Kidney tubule cell (primary cell): ENCODE measurements around the gene SERPINB4.

Source experiments
- DNase-seq: peaks from one replicate; pipeline ENCODE4 v3.0.0-alpha.2; 2018; ENCODE audit warnings: low spot score

The SERPINB4 gene

DNA sequence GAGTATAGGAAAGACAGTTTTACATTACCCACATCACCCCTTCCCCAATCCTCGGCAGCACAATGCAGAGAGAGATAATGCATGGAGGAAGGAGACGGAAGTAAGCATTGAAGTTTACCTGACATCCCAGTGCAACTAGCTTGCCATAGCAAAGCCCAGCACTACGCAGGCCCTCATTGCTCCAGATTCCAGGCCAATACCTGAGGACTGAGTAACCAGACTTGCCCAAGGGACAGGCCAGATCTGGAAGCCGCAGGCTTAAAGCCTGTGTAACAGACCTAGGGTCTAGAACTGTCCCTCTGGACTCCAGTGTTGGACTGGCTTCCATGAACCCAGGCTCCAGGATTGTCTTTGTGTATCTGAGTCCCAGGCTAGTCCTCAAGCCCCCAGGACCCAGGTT is 17.6 kb downstream of the SERPINB4 start:
- no peak for DNase-seq

DNA sequence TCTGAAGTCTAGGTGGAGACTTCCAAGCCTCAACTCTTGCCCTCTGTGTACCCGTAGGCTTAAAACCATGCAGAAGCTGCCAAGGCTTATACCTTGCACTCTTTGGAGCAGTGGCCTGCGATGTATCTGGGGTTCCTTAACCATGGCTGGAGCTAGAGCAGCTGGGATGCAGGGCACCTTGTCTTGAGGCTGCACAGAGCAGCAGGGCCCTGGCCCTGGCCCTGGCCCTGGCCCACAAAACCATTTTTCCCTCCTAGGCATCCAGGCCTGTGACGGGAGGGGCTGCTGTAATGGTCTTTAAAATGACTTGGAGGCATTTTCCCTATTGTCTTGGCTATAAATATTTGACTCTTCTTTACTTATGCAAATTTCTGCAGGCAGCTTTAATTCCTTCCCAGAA is 19.2 kb downstream of the SERPINB4 start:
- no peak for DNase-seq

- no peak for DNase-seq
Measured at GRCh38 chr18:63619661-63620060, 24.4 kb downstream of the SERPINB4 start.

- DNase-seq, result no peak
Measured at GRCh38 chr18:63617915-63618234, 26.2 kb downstream of the SERPINB4 start.

- no peak for DNase-seq
Measured at GRCh38 chr18:63617049-63617914, 26.8 kb downstream of the SERPINB4 start.

DNA sequence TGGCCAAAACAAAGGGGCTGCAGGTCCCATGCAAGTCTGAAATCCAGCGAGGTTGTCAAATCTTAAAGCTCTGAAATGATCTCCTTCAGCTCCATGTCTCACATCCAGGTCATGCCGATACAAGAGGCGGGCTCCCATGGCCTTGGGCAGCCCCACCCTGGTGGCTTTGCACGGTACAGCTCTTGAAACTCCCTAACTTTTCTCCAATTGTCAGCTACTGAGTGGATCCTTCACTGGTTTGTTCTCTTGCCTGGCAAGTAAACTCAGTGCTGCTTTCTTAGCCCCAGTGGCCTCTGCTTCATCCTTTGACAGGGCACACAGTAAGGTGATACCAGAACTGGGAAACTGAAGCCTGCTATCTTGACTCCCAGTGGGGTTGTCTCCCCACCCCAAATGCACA is 30.6 kb downstream of the SERPINB4 start:
- no peak for DNase-seq

DNA sequence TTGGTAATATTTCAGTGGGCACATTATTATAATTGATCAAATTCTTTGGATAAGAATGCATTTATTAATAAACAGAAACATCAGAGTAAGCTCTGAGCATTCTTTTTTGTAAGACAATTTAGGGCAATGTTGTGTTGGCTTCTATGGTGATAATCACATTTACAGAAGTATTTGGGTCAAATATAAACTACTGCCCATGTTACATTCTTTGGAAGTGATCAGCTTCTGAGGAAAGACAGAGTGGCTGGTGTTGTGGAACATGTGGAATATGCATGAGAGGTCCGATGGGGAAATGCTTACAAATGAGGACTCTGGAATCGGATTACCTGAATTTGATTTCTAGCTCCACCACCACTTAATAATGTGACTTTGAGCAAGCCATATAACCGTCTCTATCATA is 37.5 kb downstream of the SERPINB4 start:
- DNase-seq, result peak; percentile 3

GRCh38 chr18:63604791-63605567 is 39.1 kb downstream of the SERPINB4 start:
- peak; percentile 86 for DNase-seq

DNA sequence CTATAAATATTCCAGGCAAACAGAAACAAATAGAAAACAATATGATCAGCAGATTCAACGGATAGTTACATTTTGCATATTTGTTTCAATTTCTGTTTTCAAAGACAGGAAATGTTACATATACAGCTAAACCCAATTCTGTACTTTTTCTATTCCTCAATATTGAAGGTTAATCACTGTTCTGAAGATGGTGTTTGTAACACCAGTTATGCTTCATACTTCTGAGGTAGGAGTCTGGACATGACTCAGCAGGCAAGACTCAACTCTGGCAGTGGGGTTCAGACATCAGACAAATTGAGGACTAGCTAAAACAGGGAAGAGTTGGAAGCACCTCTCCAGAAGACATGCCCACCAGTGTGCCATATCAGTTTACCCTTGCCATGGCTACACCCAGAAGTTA is 40.3 kb downstream of the SERPINB4 start:
- DNase-seq, result peak; percentile 50

DNA sequence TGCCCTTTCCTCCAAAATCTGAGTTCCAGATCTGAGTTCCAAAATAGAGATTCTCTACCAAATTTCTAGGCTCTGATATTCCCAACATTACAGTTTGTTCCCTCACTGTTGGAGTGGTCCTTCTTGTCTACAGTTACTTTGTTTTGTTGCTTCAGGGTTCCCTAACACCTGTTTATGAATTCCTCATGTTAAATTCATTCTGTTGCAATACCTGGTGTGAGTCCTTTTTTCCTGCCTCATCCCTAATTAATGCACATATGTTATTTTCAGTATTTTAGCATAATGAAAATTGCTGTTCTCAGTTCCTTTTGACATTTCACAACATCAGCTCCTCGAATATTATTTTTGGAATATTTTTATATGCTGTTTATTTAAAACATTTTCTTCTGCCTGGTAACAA is 40.7 kb downstream of the SERPINB4 start:
- DNase-seq, result no peak

DNA sequence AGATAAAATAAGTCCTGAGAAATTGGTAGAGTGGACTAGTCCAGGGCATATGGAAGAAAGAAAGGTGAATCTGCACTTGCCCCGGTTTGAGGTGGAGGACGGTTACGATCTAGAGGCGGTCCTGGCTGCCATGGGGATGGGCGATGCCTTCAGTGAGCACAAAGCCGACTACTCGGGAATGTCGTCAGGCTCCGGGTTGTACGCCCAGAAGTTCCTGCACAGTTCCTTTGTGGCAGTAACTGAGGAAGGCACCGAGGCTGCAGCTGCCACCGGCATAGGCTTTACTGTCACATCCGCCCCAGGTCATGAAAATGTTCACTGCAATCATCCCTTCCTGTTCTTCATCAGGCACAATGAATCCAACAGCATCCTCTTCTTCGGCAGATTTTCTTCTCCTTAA is 47.1 kb downstream of the SERPINB4 start:
- no peak for DNase-seq

GRCh38 chr18:63592471-63592870 is 51.6 kb downstream of the SERPINB4 start:
- DNase-seq, result no peak

GRCh38 chr18:63591725-63592124 is 52.3 kb downstream of the SERPINB4 start:
- no peak for DNase-seq

- DNase-seq, result no peak
Measured at GRCh38 chr18:63590966-63591695, 52.9 kb downstream of the SERPINB4 start.

DNA sequence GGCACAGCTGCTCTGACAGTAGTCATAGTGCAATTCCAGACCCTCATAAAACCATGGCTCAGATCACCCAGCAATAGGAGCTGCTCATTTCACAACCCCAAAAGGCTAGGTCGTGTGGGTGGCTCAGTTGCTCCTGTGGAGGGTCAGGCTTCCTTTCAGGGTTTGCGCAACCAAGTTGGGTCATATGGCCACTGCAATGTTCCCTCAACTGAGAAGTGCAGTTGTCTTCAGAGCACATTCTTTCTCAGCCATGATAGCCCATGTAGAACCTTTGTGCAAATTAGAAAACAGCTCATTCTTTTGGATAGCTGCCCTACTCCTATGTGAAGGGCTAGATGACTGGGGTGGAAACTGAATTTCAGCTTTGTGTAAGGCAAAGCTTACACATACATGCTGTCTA is 53.7 kb downstream of the SERPINB4 start:
- DNase-seq, result peak; percentile 10

GRCh38 chr18:63588909-63589308 is 55.1 kb downstream of the SERPINB4 start:
- no peak for DNase-seq
